Measurements from ENCODE around the gene ADH1B.
"Not testable (repeated sequence)": the region's sequence is repeated elsewhere in the genome, so short reads cannot be mapped to it uniquely, and the experiment has no call there.

ADH1B gene

GRCh38 chr4:99321241-99322191 is at the start of gene ADH1B:
Gene ADH1B, minus strand, starts transcription at chr4:99321401. Its CDS starts 70 bp downstream, at chr4:99321331.
- no peak for DNase-seq

GRCh38 chr4:99367817-99368216 is 46.6 kb upstream of the ADH1B start:
- DNase-seq: not testable (repeated sequence)

GRCh38 chr4:99366491-99366890 is 45.3 kb upstream of the ADH1B start:
- no peak for DNase-seq

- DNase-seq: no peak
These were observed 41.6 kb upstream of the ADH1B start for GRCh38 chr4:99362768-99363167.

GRCh38 chr4:99361899-99362275 is 40.7 kb upstream of the ADH1B start:
- no peak for DNase-seq

GRCh38 chr4:99361268-99361898 is 40.2 kb upstream of the ADH1B start:
- DNase-seq: no peak

- no peak for DNase-seq
These were observed 38.4 kb upstream of the ADH1B start for GRCh38 chr4:99359480-99360204.

- no peak for DNase-seq
These were observed 36.7 kb upstream of the ADH1B start for GRCh38 chr4:99357948-99358347.

- no peak for DNase-seq
These were observed 35.8 kb upstream of the ADH1B start for GRCh38 chr4:99356992-99357391.

- DNase-seq: not testable (repeated sequence)
These were observed 34.9 kb upstream of the ADH1B start for GRCh38 chr4:99356149-99356548.

GRCh38 chr4:99352602-99353537 is 31.7 kb upstream of the ADH1B start, which contains the start of gene ADH1C:
Gene ADH1C, minus strand, starts transcription at chr4:99352746. Its CDS starts 71 bp downstream, at chr4:99352675.
- no peak for DNase-seq

- DNase-seq: no peak
These were observed 30.3 kb upstream of the ADH1B start for GRCh38 chr4:99351487-99351886.

- no peak for DNase-seq
These were observed 28.1 kb upstream of the ADH1B start for GRCh38 chr4:99349338-99349737.

- DNase-seq: not testable (repeated sequence)
These were observed 21.4 kb upstream of the ADH1B start for GRCh38 chr4:99342624-99343023.

- DNase-seq: no peak
These were observed 20.2 kb upstream of the ADH1B start for GRCh38 chr4:99341426-99341825.

- DNase-seq: no peak
These were observed 18.0 kb upstream of the ADH1B start for GRCh38 chr4:99339172-99339571.

- no peak for DNase-seq
These were observed 15.4 kb upstream of the ADH1B start for GRCh38 chr4:99336553-99336952.

GRCh38 chr4:99334880-99335279 is 13.7 kb upstream of the ADH1B start:
- no peak for DNase-seq

GRCh38 chr4:99330648-99331047 is 9.4 kb upstream of the ADH1B start:
- DNase-seq: no peak

- DNase-seq: no peak
These were observed 8.7 kb upstream of the ADH1B start for GRCh38 chr4:99329876-99330275.

GRCh38 chr4:99324979-99325378 is 3.8 kb upstream of the ADH1B start:
- DNase-seq: no peak

- DNase-seq: no peak
These were observed 3.2 kb upstream of the ADH1B start for GRCh38 chr4:99324361-99324760.

All from activated CD4-positive, alpha-beta T cell treated with anti-CD3 and anti-CD28 coated beads for 4 hours (primary cell).